ENCODE data around the gene CD6.

Gene CD6

GRCh38 chr11:60971520-60971919, at the start of gene CD6:
TSS of gene CD6 (plus strand) at chr11:60971680. CDS start at chr11:60971866, 186 bp downstream.
- peak; percentile 45 for DNase-seq (ENCODE audit: low read depth)

- DNase-seq (ENCODE audit: low read depth): no peak
Observed at GRCh38 chr11:60921777-60922335, 49.6 kb upstream of the CD6 start.

- DNase-seq (ENCODE audit: low read depth): no peak
Observed at GRCh38 chr11:60922906-60923305, 48.6 kb upstream of the CD6 start.

DNA sequence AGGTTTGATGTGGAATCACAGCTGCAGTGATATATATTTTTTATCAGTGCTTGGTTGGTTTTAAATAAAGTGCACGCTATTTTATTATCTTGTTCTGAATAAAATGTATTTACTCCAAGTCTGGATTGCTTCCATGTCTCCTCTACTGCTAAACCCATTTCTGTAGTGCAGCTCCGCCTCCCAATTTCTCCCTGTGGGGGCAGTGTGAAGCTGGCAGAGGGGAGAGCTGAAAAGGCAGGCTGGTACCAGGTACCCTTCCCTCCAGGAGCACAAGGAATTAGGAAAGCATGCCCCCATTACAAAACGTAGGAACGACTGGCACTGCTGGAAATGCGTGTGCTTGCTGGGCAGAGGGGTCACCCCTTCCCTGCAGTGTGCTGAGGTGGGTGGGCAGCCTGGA, 48.2 kb upstream of the CD6 start:
- DNase-seq (ENCODE audit: low read depth): no peak

DNA sequence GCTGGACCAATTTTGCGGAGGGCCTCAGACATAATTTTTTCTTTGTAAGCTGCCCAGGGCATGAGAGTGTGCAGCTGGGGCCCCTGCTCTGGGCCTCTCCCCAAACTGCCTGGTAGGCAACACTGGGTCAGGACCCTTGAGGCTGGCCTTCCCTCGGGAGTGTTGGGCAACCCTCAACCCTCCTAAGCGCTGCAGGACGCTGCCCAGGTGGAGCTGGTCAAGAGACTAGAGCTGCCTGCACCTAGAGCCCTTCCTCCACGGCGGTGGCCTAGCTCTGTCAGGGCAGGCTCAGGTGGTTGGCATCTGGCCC, 47.7 kb upstream of the CD6 start:
- DNase-seq (ENCODE audit: low read depth): no peak

- no peak for DNase-seq (ENCODE audit: low read depth)
Observed at GRCh38 chr11:60924110-60924905, 47.2 kb upstream of the CD6 start, which contains the start of gene TMEM132A. TSS of gene TMEM132A (plus strand) at chr11:60924460. CDS start at chr11:60924634, 174 bp downstream.

GRCh38 chr11:60924906-60925853, 46.3 kb upstream of the CD6 start:
- DNase-seq (ENCODE audit: low read depth): no peak

DNA sequence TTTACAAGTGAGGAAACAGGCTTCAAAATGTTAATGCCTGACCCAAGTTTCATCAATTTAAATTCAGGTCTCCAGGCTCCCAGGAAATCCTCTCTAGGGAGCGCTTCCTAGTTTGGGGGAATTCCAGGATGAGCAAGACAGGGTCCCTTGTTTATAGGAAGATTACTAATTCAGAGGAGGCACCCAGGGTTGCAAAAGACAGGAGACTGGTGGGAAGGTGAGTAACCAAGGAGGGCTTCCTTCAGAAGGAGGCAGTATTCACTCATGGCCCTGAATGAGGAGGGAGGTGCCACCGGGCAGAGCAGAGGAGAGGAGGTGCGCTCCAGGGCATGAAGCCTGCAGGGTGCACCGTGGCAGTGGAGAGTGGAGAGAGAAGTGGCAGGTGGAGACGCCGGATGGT, 45.6 kb upstream of the CD6 start:
- DNase-seq (ENCODE audit: low read depth): no peak

GRCh38 chr11:60926500-60926899, 45.0 kb upstream of the CD6 start:
- DNase-seq (ENCODE audit: low read depth): no peak

DNA sequence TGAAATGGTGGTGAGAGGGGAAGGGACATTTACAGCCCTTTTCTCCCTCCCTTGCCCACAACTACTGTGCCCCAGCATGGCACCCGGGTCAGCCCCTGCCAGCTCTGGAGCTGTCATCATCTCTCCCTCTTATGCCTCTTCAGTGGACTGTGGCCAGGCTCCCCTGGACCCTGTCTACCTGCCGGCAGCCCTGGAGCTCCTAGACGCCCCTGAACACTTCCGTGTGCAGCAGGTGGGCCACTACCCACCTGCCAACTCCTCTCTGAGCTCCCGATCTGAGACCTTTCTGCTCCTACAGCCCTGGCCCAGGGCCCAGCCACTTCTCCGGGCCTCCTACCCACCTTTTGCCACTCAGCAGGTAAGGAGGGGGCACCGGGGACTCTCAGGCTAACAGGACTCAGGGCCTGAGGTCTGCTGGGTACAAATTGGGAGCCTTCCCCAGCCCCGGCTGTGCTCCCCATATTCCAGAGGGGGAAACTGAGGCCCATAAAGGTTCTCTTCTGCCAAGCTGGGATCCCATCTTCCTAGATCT, 44.4 kb upstream of the CD6 start:
- no peak for DNase-seq (ENCODE audit: low read depth)

GRCh38 chr11:60927600-60927999, 43.9 kb upstream of the CD6 start:
- DNase-seq (ENCODE audit: low read depth): no peak

GRCh38 chr11:60928563-60929001, 42.9 kb upstream of the CD6 start:
- no peak for DNase-seq (ENCODE audit: low read depth)

- DNase-seq (ENCODE audit: low read depth): no peak
Observed at GRCh38 chr11:60929764-60930163, 41.7 kb upstream of the CD6 start.

GRCh38 chr11:60930394-60930793, 41.1 kb upstream of the CD6 start:
- DNase-seq (ENCODE audit: low read depth): no peak

DNA sequence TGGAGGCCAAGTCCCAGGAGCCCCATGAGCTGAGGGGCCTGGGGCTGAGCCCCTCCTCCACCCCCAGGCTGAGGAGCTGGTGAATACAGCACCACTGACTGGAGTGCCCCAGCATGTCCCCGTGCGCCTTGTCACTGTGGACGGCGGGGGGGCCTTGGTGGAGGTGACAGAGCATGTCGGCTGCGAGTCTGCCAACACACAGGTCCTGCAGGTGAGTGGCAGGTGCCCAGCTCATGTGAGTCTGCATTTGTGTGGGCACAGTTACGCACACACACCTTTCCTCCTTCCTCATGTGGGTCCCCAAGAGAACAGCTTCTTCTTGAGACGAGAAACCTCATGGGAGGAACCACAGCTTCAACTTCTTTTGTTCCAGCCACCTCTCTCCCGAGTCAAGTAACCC, 39.6 kb upstream of the CD6 start:
- DNase-seq (ENCODE audit: low read depth): no peak

DNA sequence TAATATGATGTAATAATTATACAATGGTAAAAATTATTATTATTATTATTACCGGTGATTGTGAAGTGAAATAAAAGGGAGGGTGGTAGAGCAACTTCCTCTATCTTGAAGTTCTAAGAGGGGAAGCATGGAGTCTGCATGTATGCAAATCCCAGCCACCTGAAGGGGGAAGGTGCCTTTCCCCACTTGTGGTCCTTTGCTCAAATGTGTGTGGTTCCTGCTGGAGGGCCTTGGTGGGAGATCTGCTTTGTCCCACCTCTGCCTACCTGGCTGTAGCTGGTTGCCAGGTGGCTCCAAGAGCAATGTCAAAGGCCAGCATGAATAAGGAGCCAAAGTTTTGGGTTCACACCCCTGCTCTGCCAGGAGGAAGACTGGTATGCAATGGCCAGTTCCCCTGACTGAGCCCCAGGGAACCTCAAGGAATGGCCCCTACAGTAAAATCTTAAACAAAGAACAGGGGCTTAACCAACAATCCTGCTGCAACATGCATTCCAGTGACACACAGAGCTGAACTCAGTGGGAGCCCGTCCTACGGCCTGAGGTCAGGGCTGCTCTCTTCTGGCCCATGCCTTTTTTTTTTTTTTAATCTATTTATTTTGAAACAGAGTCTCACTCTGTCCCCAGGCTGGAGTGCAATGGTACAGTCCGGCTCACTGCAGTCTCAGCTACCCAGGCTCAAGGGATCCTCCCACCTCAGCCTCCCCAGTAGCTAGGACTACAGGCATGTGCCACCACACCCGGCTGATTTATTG, 38.7 kb upstream of the CD6 start:
- DNase-seq (ENCODE audit: low read depth): no peak

DNA sequence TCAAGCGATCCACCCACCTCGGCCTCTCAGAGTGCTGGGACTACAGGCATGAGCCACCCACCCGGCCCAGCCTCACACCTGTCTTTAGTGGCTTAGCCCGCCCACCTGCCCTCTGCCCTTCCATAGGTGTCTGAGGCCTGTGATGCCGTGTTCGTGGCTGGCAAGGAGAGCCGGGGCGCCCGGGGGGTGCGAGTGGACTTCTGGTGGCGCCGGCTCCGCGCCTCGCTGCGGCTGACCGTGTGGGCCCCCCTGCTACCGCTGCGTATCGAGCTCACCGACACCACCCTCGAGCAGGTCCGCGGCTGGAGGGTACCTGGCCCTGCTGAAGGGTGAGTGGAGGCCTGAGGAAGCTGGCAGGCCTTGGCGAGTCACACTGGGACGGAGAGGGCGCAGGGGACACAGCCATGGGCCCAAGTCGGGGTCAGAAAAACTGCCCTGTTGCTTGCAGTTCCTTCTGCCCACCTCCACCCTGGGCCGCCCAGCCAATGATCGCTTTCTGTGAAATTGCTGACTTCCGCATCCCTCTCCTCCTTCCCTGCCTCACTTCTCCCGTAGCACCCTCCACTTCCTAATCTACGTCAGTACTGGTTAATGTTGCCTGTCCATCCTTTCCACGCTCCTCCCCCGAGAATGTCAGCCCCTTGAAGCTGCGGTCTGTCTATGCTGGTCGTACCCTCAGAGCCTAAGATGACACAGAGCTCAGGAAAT, 37.9 kb upstream of the CD6 start:
- DNase-seq (ENCODE audit: low read depth): no peak

DNA sequence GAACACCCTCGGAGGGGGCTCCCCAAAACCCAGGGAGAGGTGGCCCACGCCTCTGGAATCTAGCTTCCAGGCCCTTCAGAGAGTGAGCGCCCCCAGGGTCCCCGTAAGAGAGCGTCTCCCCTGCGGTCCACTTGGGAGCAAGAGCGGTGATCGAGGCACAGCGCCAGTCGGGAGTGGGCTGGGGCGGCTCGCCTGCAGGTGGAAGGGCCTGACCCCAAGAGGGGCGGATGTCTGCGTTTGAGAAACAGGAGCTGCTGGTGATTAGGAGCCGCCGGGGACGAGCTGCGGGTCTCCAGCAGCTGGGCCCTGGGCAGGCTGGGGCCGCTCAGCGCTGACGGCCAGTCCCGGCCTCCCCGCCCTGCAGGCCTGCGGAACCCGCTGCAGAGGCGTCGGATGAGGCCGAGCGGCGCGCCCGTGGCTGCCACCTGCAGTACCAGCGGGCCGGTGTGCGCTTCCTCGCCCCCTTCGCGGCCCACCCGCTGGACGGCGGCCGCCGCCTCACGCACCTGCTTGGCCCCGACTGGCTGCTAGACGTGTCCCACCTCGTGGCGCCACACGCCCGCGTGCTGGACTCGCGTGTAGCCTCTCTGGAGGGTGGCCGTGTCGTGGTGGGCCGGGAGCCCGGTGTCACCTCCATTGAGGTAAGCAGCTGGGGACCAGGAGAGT, 37.2 kb upstream of the CD6 start:
- DNase-seq (ENCODE audit: low read depth): no peak

- no peak for DNase-seq (ENCODE audit: low read depth)
Observed at GRCh38 chr11:60934790-60935605, 36.5 kb upstream of the CD6 start.

All from stimulated activated CD8-positive, alpha-beta memory T cell treated with anti-CD3 and anti-CD28 coated beads, Interleukin-12 subunit alpha, Interleukin-12 subunit beta, amount 100 ng/mL, for 4 hours (primary cell).